ENCODE measurements around the gene CHN1.

CHN1 gene, protein sequence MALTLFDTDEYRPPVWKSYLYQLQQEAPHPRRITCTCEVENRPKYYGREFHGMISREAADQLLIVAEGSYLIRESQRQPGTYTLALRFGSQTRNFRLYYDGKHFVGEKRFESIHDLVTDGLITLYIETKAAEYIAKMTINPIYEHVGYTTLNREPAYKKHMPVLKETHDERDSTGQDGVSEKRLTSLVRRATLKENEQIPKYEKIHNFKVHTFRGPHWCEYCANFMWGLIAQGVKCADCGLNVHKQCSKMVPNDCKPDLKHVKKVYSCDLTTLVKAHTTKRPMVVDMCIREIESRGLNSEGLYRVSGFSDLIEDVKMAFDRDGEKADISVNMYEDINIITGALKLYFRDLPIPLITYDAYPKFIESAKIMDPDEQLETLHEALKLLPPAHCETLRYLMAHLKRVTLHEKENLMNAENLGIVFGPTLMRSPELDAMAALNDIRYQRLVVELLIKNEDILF

DNA sequence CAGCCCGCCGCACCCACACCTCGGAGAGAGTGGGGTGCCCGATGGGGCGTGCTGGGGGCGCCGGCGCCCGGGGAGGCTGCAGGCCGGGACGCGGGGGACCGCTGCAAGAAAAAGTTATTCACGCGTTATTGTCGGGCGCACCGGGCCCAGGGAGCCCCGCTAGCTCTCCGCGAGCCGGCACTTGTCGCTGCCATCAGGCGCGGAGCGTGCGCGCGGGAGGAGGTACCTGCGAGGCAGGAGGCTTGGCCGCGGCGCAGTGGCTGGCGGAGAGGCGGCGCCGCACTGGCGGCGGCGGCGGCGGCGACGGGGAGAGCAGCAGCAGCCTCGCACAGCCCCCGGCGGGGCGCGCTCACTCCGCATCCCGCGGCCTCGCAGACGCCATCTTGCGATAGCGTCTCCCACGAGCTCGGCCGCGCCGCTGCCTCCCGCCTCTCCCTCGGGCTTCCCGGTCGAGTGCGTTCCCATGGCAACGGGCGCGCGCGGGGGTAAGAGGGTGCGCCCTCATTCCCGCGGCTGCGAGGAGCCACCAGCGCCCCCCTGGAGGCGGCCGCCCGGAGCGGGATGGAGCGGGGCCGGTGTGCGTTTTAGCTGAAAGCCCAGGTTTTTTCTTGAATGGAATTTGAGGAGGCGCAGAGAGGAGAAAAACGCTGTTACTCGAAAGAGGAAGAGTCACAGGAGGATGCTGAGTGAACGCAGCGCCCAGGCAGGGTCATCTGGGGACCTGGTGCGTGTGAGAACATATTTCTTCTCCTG, at the start of gene CHN1:
TSS of gene CHN1 (minus strand) at position 402 of the 753 bp plus-strand sequence. CDS start 469 bp downstream, outside the sequence.
- DNase-seq (ENCODE audit: low read depth in 2 of 2), result peak; percentile 49

DNA sequence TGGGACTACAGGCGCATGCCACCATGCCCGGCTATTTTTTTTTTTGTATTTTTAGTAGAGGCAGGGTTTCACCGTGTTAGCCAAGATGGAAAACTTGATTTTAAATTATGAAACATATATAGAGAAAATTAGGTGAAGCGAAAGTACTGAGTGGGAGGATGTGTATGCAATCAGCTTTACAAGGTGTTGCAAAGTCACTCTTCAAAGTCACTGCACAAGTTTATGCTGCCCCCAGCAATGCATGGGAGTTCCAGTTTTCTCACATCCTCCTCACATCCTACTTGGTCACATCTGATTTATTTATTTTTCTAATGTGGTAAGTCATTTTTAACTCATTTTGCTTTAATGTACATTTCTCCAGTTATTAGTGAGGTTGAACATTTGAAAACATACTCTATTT, 49.2 kb upstream of the CHN1 start:
- no peak for DNase-seq (ENCODE audit: low read depth in 2 of 2)

DNA sequence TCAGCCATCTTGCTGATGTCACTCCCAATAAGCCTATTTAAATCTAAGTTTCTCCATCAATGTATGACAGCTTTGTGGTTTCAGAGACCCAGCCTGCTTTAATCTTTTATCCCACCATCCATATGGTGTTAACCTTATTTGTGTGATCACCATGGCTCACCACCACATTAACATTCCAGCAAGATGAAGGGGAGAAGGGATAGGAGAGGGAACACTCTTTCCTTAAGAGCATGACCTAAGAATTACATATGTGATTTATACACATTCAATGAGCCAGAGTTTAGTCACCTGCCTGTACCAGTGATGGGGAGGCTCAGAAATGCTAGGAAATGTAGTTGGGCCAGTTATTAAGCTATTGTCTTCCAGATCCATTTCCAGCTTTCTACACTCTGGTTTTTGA, 44.5 kb upstream of the CHN1 start:
- peak; percentile 3 to 4 for DNase-seq (ENCODE audit: low read depth in 2 of 2)

DNA sequence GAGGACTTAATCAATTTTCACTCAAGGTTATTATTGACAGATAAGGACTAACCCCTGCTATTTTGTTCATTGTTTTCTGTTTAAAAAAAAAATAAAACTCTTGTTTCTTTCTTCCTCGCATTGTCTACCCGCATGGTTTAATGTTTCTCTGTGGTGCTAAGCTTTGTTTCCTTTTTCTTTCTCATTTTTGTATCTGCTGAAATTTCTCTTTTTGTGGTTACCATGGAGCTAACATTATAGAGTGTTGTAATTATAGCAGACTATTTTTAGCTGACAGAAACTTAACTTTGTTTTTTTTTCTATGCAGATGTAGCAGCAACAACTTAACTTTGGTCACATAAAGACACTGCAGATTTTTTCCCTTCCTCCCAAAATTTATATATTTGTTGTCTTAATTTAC, 43.1 kb upstream of the CHN1 start:
- DNase-seq (ENCODE audit: low read depth in 2 of 2), result no peak

DNA sequence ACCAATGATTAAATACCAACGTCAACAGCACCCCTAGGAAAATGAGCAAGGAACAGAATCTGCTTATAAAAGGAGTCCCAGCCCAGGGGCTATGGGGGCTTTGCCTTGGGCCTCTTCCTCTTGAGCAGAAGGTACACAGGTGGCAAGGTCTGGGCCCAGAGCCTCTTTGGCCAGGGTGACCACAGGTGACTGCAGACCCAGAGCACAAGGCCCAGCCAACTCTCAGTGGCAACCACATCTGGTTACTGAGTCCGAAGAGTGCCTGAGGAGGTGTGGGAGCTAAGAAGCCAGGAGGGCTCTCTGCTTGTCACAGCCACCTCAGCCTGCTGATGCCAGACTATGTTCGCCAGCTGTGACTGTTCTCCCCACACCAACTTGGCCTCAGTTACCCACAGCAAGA, 34.3 kb upstream of the CHN1 start:
- DNase-seq (ENCODE audit: low read depth in 2 of 2), result no peak

DNA sequence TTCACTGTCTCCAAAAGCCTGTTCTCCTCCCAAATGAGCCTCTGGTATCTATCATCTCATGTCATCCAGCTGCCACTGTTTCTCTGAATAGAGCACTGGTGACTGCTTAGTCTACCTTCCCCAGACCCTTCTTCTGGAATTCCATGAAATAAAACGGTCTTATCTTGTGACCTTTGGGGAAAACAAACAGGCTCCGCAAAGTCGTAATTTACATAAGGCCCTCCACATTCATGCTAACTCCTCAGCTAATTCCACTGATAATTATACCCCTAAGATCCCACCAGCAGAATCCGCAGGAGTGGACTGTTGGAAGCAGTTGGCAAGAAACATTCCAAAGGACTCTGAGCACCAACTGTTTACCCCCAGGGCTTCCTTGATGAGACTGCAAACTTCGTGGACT, 33.9 kb upstream of the CHN1 start:
- no peak for DNase-seq (ENCODE audit: low read depth in 2 of 2)

DNA sequence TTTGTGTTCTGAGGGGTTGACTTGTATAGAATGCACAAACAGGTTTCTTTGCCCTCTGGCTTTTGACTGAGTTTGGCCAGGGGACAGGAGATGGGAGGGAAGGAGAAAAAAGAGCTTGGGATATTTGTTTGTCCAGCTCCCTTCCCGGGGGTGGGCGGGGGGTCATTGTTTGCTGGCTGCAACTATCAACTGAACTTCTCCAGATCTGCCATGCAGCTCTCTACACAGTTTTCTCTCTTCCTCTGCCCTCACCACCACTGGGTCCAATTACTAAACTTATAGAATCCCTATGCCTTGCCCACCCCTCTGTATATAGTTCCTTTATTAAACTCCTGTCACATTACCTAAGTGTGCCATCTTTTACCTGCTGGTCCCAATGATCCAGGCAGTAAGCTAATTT, 32.8 kb upstream of the CHN1 start:
- no peak for DNase-seq (ENCODE audit: low read depth in 2 of 2)

DNA sequence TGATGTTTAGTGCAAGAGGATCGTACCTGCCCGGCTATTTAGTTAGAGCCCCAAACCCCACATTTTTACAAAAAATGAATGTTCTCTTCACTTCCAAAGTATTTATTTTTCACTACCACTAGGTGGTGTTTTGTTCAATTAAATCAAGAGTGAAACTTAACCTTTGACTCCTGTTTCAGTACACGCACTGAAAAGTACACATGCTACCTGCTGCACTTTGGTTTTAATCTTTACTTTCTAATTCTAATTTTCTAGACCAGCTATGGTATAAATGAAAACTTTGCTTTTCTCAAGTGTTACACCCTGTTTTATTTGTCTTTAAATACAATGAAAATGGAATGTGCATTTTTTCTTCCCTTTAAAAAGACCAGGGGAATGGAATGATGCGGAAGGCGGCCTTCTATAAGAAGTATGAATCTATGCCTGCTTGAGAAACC, 31.4 kb upstream of the CHN1 start:
- peak in 1 of 2 experiments; percentile 3 for DNase-seq (ENCODE audit: low read depth in 2 of 2)

DNA sequence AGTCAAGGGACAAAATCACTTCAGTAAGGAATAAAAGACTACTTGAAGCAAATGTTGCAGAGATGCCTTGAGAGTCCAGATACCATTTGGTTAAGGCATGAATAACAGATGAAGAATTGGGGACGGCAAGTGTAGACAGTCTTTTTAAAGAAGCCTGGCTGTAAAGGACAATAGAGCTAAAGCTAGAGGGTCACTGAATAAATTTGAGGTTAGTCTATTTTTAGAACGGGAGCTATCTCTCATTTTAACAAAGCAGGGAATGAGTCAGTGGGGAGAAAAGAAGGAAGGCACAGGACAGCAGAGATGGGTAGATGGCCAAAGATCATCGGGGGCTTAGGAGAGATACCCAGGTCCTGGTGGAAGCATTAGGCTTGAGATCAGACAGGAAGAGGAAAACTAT, 30.6 kb upstream of the CHN1 start:
- DNase-seq (ENCODE audit: low read depth in 2 of 2), result no peak

DNA sequence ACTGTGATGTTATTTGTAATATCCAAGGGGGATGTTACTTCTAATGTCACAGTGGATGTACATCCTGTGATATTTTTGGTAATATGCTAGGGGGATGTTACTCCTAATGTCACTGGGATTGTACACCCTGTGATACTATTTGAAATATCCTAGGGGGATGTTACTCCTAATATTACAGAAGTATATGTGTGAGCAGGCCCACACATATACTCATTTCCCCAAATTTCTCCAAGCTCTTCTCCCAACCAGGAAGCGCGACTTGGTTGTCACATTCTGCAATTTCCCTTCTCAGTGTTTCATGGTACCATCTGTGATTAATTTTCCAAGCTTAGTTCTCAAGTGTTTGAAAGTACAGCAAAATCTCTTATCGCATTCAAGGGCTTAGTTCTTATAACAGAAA, 29.5 kb upstream of the CHN1 start:
- no peak for DNase-seq (ENCODE audit: low read depth in 2 of 2)

DNA sequence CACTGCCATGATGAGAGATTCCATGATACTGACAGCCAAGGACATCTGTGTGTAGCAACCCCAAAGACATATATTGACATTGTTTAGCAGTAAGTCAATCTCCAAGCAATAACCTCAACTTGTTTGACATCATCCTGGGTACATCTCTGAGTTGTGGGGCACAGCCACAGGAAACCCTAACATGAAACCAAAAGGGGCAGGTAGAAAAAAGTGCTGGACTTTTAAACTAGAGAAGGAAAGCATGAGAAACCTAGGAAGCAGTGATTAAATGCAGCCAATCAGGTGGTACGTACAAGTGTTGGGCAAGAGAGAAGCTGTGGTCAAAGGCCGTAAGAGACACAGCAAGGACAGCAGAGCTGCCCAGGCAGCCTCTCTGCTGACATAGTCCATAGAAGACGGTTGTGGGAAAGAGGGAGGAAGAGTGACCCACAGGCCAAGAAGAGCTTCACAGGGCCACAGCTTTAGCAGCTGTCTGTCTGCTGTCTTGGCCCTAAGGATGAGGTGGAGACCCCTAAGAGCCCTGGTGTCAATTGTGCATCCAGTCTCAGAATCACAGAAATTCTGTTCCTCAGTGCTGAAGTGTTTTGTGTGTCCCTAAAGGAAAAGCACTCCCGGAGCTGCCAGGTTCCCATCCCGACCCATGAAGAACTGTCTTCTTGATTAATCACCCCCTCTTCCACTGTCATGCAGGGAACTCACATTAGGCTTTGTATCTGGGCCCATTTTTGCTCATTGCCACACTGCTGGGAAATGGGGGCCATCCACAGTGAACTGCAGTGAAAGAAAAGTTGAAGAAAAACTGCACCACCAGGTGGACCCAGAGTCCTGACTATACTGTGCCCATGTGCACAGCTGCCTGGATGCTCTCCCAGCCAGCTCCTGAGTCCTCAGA, 25.4 kb upstream of the CHN1 start:
- DNase-seq (ENCODE audit: low read depth in 2 of 2), result peak in 1 of 2 experiments; percentile 14

DNA sequence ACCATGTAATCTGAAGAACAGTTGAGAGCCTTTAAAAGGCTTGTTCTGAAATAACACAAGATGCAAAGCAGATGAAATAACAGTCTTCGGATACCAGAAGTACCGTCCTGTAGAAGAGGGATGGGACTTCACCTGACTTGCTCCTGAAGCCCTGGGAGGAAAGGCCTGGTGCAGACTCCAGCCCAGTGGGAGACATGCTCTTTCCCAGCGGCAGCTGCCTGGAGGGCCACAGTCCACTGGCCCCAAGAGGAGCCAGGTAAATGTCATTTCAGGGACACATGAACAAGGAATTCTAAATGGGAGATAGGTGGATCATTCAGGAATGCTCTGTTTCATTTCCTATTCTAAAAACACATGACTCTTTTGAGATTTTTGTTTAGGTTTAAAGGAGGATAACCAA, 22.6 kb upstream of the CHN1 start:
- no peak for DNase-seq (ENCODE audit: low read depth in 2 of 2)

DNA sequence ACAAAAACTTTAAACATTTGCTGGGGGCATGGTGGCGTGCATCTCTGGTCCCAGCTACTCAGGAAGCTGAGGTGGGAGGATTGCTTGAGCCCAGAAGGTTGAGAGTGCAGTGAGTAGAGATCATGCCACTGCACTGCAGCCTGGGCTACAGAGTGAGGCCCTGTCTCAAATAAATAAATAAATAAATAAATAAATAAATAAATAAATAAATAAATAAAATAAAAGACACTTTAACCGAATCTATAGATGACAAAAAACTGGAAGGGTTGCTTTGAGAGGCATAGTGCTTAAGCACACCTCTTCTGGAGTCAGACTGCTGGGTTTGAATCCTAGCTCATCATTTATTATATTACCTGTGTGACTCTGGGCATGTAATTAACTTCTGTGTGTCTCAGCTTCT, 21.2 kb upstream of the CHN1 start:
- DNase-seq (ENCODE audit: low read depth in 2 of 2), result no peak

DNA sequence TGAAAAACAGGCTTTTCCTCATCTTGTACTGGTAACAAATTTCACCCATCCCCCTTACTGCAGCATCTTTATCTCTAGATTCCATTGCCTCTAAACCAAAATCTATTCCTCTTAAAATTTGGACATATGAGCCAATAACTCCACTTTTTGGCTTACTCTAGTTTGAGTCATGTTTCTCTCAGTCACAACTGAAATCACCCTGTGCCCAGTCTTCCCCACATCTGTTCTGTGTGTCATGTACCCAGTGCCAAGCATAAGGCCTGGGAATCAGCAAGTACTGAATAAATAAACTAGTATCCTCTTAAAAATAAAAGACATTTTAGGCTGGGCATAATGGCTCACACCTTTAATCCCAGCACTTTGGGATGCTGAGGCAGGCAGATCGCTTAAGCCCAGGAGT, 20.8 kb upstream of the CHN1 start:
- no peak for DNase-seq (ENCODE audit: low read depth in 2 of 2)

DNA sequence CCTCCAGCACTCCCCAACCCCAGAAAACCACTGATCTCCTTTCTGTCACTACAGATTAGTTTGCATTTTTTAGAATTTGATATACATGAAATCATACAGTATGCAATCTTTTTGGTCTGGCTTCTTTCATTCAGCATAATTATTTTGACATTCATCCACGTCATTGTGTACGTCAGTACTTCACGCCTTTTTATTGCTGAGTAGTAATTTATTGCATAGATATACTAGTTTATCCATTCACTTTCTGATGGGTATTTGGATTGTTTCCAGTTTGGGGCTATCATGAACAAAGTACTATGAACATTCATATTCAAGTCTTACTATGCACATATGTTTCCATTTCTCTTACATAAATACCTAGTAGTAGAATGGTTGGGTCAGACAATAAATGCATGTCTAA, 20.1 kb upstream of the CHN1 start:
- DNase-seq (ENCODE audit: low read depth in 2 of 2), result no peak

DNA sequence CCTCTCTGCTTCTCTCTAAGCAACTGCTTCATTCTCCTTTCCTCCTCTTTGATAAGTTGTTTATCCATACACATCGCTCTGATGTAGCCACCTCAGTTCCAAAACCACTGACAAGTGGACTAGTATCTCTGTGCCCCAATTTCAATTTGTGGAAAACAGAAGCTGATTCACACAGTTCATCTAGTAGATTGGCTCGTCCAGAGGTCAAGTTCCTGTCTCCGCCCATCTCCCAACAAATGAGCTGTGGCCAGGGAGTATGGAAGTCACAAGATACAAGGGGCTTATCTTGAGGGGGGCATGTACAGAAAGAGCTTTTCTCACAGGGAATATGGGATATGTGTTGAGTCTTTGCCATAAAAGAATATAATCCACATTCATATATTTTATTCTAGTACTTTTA, 17.7 kb upstream of the CHN1 start:
- no peak for DNase-seq (ENCODE audit: low read depth in 2 of 2)

DNA sequence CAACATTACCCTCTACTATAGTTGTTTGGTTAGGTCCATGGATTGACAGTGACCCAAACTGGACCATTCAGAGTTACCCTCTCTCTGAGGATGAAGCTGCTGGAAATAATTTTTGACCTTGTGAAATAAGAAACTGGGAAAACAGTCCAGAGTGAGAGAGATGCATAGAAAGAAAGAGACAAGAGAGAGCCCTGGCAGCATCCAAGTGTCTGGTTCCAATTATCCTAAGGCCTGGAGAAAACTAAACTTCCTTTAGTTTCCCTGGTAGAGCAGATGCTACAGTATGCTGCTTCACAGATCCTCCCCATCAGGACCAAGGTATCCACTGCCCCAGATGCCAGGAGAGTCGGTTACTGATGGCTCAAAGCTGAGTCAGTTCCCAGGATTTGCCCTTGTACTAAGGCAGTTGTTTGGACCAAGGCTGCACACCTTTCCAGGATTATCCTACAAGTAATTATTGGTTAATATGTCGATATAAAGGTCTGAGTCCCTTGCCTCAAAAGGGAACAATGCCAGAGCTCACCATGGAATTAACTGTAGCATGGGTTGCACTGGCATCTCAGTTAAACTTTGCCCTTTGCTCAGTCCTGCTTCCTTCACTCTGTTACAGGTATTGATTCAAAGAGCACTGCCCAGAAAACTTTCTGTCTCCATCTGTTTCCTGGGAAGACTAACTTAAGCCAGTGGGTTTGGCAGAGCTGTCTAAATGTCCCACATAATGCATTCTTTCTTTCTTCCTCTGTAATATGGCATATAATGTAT, 14.6 kb upstream of the CHN1 start:
- DNase-seq (ENCODE audit: low read depth in 2 of 2), result no peak

DNA sequence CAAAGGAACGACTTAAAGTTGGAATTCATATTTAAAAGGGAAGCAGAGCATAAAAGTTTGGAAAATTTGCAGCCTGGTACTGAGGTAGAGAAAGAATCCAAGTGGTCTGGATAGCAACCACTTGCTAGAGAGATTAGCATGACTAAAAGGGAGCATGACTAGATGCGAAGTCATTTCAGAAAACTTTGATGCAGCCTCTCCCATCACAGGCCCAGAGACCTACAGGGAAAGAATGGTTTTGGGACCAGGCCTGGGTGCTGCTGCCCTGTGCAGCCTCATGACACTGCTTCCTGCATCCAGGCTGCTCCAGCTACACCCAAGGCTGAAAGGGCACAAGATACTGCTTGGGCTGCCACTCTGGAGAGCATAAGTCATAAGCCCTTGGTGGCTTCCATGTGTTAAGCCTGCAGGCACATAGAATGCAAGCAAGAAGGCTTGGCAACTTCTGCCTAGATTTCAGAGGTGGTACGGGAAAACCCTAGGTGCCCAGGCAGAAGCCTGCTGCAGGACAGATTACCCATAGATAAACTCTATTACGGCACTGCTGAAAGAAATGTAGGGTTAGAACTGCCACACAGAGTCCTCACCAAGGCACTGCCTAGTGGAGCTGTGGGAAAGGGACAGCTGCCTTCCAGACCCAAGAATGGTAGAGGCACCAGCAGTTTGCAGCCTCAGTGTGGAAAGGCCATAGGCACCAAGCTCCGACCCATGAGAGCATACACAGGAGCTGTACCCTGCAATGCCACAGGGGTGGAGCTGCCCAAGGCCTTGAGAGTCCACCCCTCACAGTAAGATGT, 12.6 kb upstream of the CHN1 start:
- DNase-seq (ENCODE audit: low read depth in 2 of 2), result no peak

DNA sequence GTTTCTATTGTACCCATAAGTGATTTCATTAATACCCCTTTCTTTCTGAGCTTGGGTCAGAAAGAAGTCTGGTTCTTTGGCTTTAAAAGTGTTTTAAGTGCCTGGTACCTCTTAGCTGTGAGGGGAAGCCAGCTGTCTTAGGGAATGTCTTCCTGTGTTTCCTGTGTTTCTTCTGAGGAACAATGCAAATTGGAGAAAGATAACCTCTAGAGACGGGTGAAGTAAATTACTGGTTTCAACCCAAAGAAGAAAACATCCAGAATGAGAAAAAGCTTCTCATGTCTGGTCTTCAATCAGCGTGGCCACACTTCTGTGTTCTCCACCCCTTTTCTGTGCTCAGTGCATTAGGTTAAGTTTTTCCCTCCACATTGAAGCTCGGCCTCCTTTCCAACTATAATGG, 10.2 kb upstream of the CHN1 start:
- DNase-seq (ENCODE audit: low read depth in 2 of 2), result no peak

DNA sequence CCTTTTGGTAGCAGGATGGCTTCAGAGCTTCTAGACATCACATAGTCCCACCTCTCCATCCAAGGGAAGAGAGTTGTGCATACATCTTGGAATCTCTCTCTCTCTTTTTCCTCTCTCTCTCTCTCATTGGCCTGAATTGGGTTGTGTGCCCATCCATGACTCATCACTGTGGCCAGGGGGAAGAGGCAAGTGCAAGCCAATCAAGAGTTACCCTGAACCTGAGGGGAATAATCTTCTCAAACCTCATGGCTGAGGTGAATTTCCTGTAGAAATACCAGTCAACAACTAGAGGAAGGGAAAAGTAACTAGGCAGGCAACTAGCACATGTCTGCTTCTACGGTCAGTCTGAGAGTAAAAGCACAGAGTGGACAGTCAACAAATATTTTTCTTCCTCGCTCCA, 7.3 kb upstream of the CHN1 start:
- DNase-seq (ENCODE audit: low read depth in 2 of 2), result no peak

DNA sequence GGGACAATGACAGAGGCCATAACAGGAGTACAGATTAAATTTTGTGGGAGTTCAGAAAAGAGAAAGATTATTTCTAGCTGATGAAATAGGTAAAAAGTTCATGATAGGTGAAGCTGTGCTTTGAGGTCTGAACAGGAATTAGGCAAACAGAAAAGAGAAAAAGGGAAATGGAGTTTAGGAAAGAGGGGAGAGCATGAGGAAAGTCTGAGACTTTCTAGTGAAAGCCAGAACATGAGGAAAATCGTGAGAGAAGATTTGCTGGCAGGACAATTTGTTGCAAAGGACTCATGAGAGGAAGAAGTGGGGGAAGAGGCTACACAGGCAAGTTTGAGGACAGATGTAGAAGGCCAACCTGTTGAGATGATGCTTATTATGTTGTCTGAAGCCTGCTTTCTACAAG, 6.3 kb upstream of the CHN1 start:
- no peak for DNase-seq (ENCODE audit: low read depth in 2 of 2)

Measured in fibroblast of skin of left quadriceps (primary cell).